ENCODE data around the gene PTTG1IP. TPM values are rescaled to one million over a fixed set of nuclear protein-coding genes. Genes with fewer than 3 reads are reported as not detected.

The PTTG1IP gene
- total RNA-seq, 1 experiment from 2014 or later, result 330 TPM

- Histone ChIP-seq H3K36me3 (ENCODE audit: low read depth, low read length) (no peaks in the 10 kb centered on the region), H3K79me2 (ENCODE audit: low read length) (peaks cover 21% of the 10 kb centered on the region), H4K20me1 (ENCODE audit: low read length) (no peaks in the 10 kb centered on the region), H3K4me2 (ENCODE audit: low read length) (peak overlapping the region; percentile 50), H3F3A (ENCODE audit: low read length, unreplicated experiment) (peaks cover 10% of the 10 kb centered on the region), H2AFZ (ENCODE audit: low read length) (peak overlapping the region; percentile 42), H3K27me3 (ENCODE audit: low read length) (no peaks in the 10 kb centered on the region), H3K9ac (ENCODE audit: low read length) (peak overlapping the region; percentile 16), H3K4me3 (ENCODE audit: low read length) (no peak overlapping the region), H3K27ac (ENCODE audit: low read length) (peak overlapping the region; percentile 76), H3K9me3 (ENCODE audit: low read length) (no peaks in the 10 kb centered on the region), H3K9me2 (replicated peaks; ENCODE audit: low read length) (no peaks in the 10 kb centered on the region), H3K4me1 (ENCODE audit: insufficient read depth, low read length) (peaks cover 70% of the 10 kb centered on the region)
- no peak for TF ChIP-seq EZH2 (IDR thresholded peaks at IDR 0.05; ENCODE audit: low read length, unreplicated experiment)
- no peak for TF ChIP-seq CTCF (conservative IDR thresholded peaks at IDR 0.05; ENCODE audit: low read depth, low read length)
- TF ChIP-seq EZH2phosphoT487 (IDR thresholded peaks at IDR 0.05; ENCODE audit: borderline replicate concordance, low read length), result no peak
- BruUV-seq (replicated peaks), result no TSS peak
- DNase-seq (no peak), ATAC-seq (no peak; the same call in 1 of the 2 replicates)
- POLR2A ChIA-PET (ENCODE audit: unreplicated experiment), result interaction anchor here (1.0 kb wide), 1 partner anchor 38 kb away, joined by 4 read pairs; no protein-coding TSS in a partner anchor
- CTCF ChIA-PET, result no interaction called here
- intact Hi-C loops (cut with micrococcal nuclease), result loop anchor here (5.0 kb wide), 1 partner anchor 35 kb away; no protein-coding TSS in a partner anchor
These were observed 38.6 kb upstream of the PTTG1IP start for GRCh38 chr21:44912158-44912473.

- peaks cover 10% of the 10 kb centered on the region for H3F3A ChIP-seq (ENCODE audit: low read length, unreplicated experiment)
- peak overlapping the region; percentile 50 for H3K4me2 ChIP-seq (ENCODE audit: low read length)
- no peaks in the 10 kb centered on the region for H3K9me3 ChIP-seq (ENCODE audit: low read length)
- TF ChIP-seq CTCF (conservative IDR thresholded peaks at IDR 0.05; ENCODE audit: low read depth, low read length) (peak; percentile 93), EZH2 (IDR thresholded peaks at IDR 0.05; ENCODE audit: low read length, unreplicated experiment) (no peak), EZH2phosphoT487 (IDR thresholded peaks at IDR 0.05; ENCODE audit: borderline replicate concordance, low read length) (no peak)
- H3K4me1 ChIP-seq (ENCODE audit: insufficient read depth, low read length), result peaks cover 64% of the 10 kb centered on the region
- H4K20me1 ChIP-seq (ENCODE audit: low read length), result no peaks in the 10 kb centered on the region
- intact Hi-C loops (cut with micrococcal nuclease), result loop anchor here (1.0 to 5.0 kb wide), 2 partner anchors 34 to 111 kb away; no protein-coding TSS in a partner anchor
- H3K4me3 ChIP-seq (ENCODE audit: low read length), result no peak overlapping the region
- no peaks in the 10 kb centered on the region for H3K9me2 ChIP-seq (replicated peaks; ENCODE audit: low read length)
- no peaks in the 10 kb centered on the region for H3K27me3 ChIP-seq (ENCODE audit: low read length)
- peaks cover 21% of the 10 kb centered on the region for H3K79me2 ChIP-seq (ENCODE audit: low read length)
- peak overlapping the region; percentile 76 for H3K27ac ChIP-seq (ENCODE audit: low read length)
- ChIA-PET CTCF (interaction anchor here (0.6 kb wide), 1 partner anchor 110 kb away, joined by 3 read pairs; no protein-coding TSS in a partner anchor), POLR2A (ENCODE audit: unreplicated experiment) (interaction anchor here (0.5 to 1.0 kb wide), 3 partner anchors 16 to 38 kb away, joined by 4 to 6 read pairs (median 4); no protein-coding TSS in a partner anchor)
- peak overlapping the region; percentile 16 for H3K9ac ChIP-seq (ENCODE audit: low read length)
- BruUV-seq (replicated peaks), result TSS peak; percentile 30
- H2AFZ ChIP-seq (ENCODE audit: low read length), result peak overlapping the region; percentile 42
- peak; percentile 72 for ATAC-seq
- H3K36me3 ChIP-seq (ENCODE audit: low read depth, low read length), result no peaks in the 10 kb centered on the region
- peak; percentile 92 for DNase-seq
These were observed 38.1 kb upstream of the PTTG1IP start for GRCh38 chr21:44911384-44912157.

- H3K79me2 ChIP-seq (ENCODE audit: low read length), result peaks cover 18% of the 10 kb centered on the region
- H3F3A ChIP-seq (ENCODE audit: low read length, unreplicated experiment), result peaks cover 6% of the 10 kb centered on the region
- no peak for TF ChIP-seq EZH2phosphoT487 (IDR thresholded peaks at IDR 0.05; ENCODE audit: borderline replicate concordance, low read length)
- TF ChIP-seq CTCF (conservative IDR thresholded peaks at IDR 0.05; ENCODE audit: low read depth, low read length), result no peak
- TF ChIP-seq EZH2 (IDR thresholded peaks at IDR 0.05; ENCODE audit: low read length, unreplicated experiment), result no peak
- ChIA-PET CTCF (interaction anchor here (0.6 kb wide), 1 partner anchor 110 kb away, joined by 3 read pairs; no protein-coding TSS in a partner anchor), POLR2A (ENCODE audit: unreplicated experiment) (interaction anchor here (0.5 to 0.6 kb wide), 2 partner anchors 16 to 22 kb away, joined by 4 to 6 read pairs; no protein-coding TSS in a partner anchor)
- H3K9ac ChIP-seq (ENCODE audit: low read length), result peak overlapping the region; percentile 16
- no peak for ATAC-seq
- no peak overlapping the region for H3K4me3 ChIP-seq (ENCODE audit: low read length)
- peak overlapping the region; percentile 76 for H3K27ac ChIP-seq (ENCODE audit: low read length)
- no peaks in the 10 kb centered on the region for H3K9me3 ChIP-seq (ENCODE audit: low read length)
- BruUV-seq (replicated peaks), result no TSS peak
- H4K20me1 ChIP-seq (ENCODE audit: low read length), result no peaks in the 10 kb centered on the region
- peaks cover 59% of the 10 kb centered on the region for H3K4me1 ChIP-seq (ENCODE audit: insufficient read depth, low read length)
- H3K4me2 ChIP-seq (ENCODE audit: low read length), result peak overlapping the region; percentile 50
- H3K36me3 ChIP-seq (ENCODE audit: low read depth, low read length), result no peaks in the 10 kb centered on the region
- H3K27me3 ChIP-seq (ENCODE audit: low read length), result no peaks in the 10 kb centered on the region
- H2AFZ ChIP-seq (ENCODE audit: low read length), result peak overlapping the region; percentile 42; the same call in 1 of the 2 replicates
- no peaks in the 10 kb centered on the region for H3K9me2 ChIP-seq (replicated peaks; ENCODE audit: low read length)
- DNase-seq, result no peak
- intact Hi-C loops (cut with micrococcal nuclease), result loop anchor here (1.0 to 5.0 kb wide), 2 partner anchors 34 to 111 kb away; no protein-coding TSS in a partner anchor
These were observed 37.5 kb upstream of the PTTG1IP start for GRCh38 chr21:44911068-44911383.
